Activated T-cell treated with anti-CD3 and anti-CD28 coated beads, Interleukin-2, amount 50 U/mL, for 24 hours (primary cell): Measurements from ENCODE around the gene CTNNA3.
"Not testable (repeated sequence)": the region's sequence is repeated elsewhere in the genome, so short reads cannot be mapped to it uniquely, and the experiment has no call there.

Experiments used
- DNase-seq: peaks from one replicate; pipeline ENCODE4 v3.0.0-alpha.2; 2020
- H3K27ac Mint-ChIP-seq: 2 replicates; pipeline ENCODE4 v1.8.0; 2020; ENCODE audit warnings: mild to moderate bottlenecking, mixed read lengths
- H3K27me3 Mint-ChIP-seq: 2 replicates; pipeline ENCODE4 v1.8.0; 2020; ENCODE audit warnings: mixed read lengths
- H3K36me3 Mint-ChIP-seq: 2 replicates; pipeline ENCODE4 v1.8.0; 2020; ENCODE audit warnings: low read depth, mixed read lengths
- H3K4me1 Mint-ChIP-seq: 2 replicates; pipeline ENCODE4 v1.8.0; 2020; ENCODE audit warnings: low read depth, mixed read lengths
- H3K4me3 Mint-ChIP-seq: 2 replicates; pipeline ENCODE4 v1.8.0; 2020; ENCODE audit warnings: mild to moderate bottlenecking, moderate library complexity, mixed read lengths
- H3K9me3 Mint-ChIP-seq: 2 replicates; pipeline ENCODE4 v1.8.0; 2020; ENCODE audit warnings: mixed read lengths

CTNNA3 gene

GRCh38 chr10:67476201-67476600 lies 219.8 kb downstream of the CTNNA3 start:
- DNase-seq, result no peak
- Mint-ChIP-seq H3K4me1 (peaks cover 2% of the 10 kb centered on the region), H3K4me3 (no peak overlapping the region), H3K27ac (no peak overlapping the region), H3K36me3 (no peaks in the 10 kb centered on the region), H3K27me3 (peaks cover 6% of the 10 kb centered on the region), H3K9me3 (peaks cover 30% of the 10 kb centered on the region)

DNA sequence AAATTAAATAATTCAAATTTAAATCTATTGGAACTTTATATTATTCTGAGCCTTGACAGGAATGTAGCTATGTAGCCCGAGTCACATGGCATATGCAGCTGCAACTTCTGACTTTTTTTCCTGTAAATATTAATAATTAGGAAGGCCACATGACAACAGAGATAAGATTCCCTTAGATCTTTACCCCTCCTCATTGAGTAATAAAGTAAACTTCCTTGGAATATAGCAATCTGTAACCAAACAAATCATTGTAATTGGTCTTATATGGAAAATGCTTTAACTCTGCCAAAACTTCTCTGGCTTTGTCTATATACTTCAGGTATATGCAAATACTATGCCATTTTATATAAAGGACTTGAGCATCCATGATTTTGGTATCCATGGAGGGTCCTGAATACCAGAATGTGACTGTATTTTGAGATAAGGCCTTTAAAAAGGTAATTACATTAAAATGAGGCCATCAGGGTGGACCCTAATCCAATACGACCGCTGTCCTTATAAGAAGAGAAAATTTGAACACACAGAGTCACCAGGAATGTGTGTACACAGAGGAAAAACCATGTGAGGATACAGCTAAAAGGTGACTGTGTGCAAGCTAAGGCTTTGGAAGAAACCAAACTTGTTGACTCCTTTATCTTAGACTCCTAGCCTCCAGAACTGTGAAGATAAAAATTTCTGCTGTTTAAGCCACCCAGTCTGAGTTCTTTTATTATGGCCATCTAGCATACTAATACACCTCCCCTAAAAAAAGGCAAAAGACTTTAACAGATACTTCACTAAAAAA lies 222.0 kb downstream of the CTNNA3 start:
- Mint-ChIP-seq H3K4me3 (no peak overlapping the region), H3K4me1 (peaks cover 2% of the 10 kb centered on the region), H3K27ac (no peak overlapping the region), H3K36me3 (no peaks in the 10 kb centered on the region), H3K9me3 (peaks cover 23% of the 10 kb centered on the region), H3K27me3 (peaks cover 12% of the 10 kb centered on the region)
- DNase-seq, result no peak

DNA sequence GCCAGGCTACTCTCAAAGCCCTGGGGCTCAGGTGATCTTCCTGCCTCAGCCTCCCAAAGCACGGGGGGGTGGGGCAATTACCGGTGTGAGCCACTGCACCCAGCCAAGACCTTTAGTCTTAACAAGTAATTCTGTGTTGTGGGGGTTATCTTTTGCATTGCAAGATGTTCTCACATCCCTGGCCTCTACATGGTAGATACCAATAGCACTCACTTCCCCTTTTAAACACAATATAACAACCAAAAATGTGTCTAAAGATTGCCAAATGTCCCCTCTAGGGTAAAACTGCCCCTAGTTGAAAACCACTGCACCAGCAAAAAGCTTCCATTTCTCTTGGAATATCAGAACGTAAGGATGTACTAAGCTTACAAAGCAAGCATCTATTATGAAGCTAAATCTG lies 225.0 kb downstream of the CTNNA3 start:
- Mint-ChIP-seq H3K27me3 (peaks cover 15% of the 10 kb centered on the region), H3K4me3 (no peak overlapping the region), H3K27ac (no peak overlapping the region), H3K4me1 (peaks cover 2% of the 10 kb centered on the region), H3K9me3 (peaks cover 2% of the 10 kb centered on the region), H3K36me3 (no peaks in the 10 kb centered on the region)
- DNase-seq, result no peak

DNA sequence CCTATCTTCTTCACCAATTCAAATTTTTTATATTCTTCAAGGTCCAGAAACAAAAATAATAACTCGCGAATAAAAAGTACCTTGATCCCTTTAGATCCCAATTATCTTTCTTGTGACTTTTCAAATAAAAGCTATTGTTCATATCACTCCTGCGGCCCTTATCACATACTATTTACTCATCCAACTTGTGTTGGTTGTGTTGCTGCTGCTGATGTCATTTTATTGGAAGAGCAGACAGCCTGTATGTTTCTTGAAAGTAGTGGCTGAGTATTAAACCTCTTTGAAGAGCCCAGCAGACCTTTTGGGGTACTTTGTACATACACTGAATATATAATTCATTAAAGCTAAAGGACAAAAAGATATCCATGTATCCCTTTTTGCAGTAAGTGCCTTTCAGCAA lies 231.7 kb downstream of the CTNNA3 start:
- Mint-ChIP-seq H3K4me1 (no peaks in the 10 kb centered on the region), H3K27me3 (peaks cover 10% of the 10 kb centered on the region), H3K9me3 (no peaks in the 10 kb centered on the region), H3K4me3 (no peak overlapping the region), H3K36me3 (no peaks in the 10 kb centered on the region), H3K27ac (no peak overlapping the region)
- DNase-seq, result no peak

- Mint-ChIP-seq H3K4me3 (no peak overlapping the region), H3K9me3 (peaks cover 7% of the 10 kb centered on the region), H3K4me1 (no peaks in the 10 kb centered on the region), H3K36me3 (no peaks in the 10 kb centered on the region), H3K27me3 (no peaks in the 10 kb centered on the region), H3K27ac (no peak overlapping the region)
- DNase-seq, result no peak
These were observed 243.1 kb downstream of the CTNNA3 start for GRCh38 chr10:67452892-67453291.

DNA sequence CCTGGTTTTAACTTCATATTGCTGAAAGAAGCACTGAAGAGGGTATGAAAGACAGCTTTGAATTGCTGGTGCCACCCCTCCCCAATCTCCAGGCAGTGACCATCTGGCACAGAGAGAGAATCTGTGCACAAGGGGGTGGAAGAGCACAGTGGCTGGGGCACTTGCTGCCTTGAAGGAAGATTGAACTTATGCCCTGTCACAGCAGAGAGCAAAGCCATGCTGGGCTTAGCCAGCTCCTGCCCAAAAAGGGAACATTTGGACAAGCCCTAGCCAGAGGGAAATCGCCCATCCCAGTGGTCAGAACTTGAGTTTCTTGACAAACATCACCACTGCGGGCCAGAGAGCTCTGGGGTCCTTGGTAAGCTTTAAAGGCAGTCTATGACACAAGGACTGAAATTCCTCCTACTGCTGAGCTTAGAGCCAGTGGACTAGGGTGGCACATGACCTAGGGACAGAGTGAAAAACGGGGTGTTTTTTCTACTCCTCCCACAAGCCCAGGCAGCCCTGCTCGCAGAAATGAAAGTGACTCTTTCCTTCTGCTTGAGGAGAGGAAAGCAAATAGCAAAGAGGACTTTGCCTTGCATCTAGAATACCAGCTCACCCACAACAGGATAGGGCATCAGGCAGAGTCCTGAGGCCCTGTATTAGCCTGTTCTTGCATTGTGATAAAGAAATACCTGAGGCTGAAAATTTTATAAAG lies 257.2 kb downstream of the CTNNA3 start:
- Mint-ChIP-seq H3K4me1 (no peaks in the 10 kb centered on the region), H3K9me3 (peaks cover 26% of the 10 kb centered on the region), H3K27me3 (peaks cover 12% of the 10 kb centered on the region), H3K4me3 (no peak overlapping the region), H3K36me3 (no peaks in the 10 kb centered on the region), H3K27ac (no peak overlapping the region)
- DNase-seq, result no peak

DNA sequence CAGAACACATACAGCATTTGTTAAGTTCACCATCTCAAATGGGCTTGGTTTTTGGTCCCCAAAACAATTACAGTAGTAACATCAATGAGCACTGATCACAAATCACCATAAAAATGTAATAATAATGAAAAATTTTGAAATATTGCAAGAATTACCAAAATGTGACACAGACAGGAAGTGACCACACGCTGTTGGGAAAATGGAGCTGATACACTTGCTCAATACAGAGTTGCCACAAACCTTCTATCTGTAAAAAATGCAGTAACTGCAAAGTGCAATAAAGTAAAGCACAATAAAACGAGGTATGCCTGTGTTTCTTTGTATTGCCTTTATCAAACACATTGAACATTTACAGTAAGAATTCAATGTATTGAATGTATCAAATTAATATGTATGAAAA lies 262.7 kb downstream of the CTNNA3 start:
- peaks cover 5% of the 10 kb centered on the region for H3K9me3 Mint-ChIP-seq
- H3K4me3 Mint-ChIP-seq, result no peak overlapping the region
- no peaks in the 10 kb centered on the region for H3K36me3 Mint-ChIP-seq
- H3K4me1 Mint-ChIP-seq, result no peaks in the 10 kb centered on the region
- H3K27me3 Mint-ChIP-seq, result peaks cover 12% of the 10 kb centered on the region
- no peak for DNase-seq
- no peak overlapping the region for H3K27ac Mint-ChIP-seq

GRCh38 chr10:67402620-67403019 lies 293.4 kb downstream of the CTNNA3 start:
- H3K4me1 Mint-ChIP-seq, result no peaks in the 10 kb centered on the region
- H3K36me3 Mint-ChIP-seq, result no peaks in the 10 kb centered on the region
- DNase-seq, result no peak
- no peak overlapping the region for H3K27ac Mint-ChIP-seq
- no peak overlapping the region for H3K4me3 Mint-ChIP-seq
- peaks cover 9% of the 10 kb centered on the region for H3K9me3 Mint-ChIP-seq
- H3K27me3 Mint-ChIP-seq, result no peaks in the 10 kb centered on the region

DNA sequence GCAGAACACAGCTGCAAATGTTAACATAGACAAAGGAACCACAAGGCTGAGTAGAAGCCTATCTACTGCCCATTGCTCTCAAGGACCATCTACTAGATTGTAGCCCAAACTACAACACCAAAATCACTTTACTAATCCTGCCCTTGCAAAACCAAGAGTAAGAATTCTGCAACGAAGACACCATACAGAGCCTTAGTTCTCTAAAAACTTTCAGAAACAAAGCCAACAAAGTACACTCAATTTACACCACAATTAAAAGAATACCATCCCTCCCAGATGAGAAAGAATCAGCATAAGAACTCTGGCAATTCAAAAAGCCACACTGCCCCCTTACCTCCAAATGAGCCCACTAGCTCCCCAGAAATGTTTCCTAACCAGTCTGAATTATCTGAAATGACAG lies 294.3 kb downstream of the CTNNA3 start:
- Mint-ChIP-seq H3K36me3 (no peaks in the 10 kb centered on the region), H3K9me3 (peaks cover 9% of the 10 kb centered on the region), H3K27me3 (no peaks in the 10 kb centered on the region), H3K4me3 (no peak overlapping the region), H3K27ac (no peak overlapping the region), H3K4me1 (no peaks in the 10 kb centered on the region)
- no peak for DNase-seq

DNA sequence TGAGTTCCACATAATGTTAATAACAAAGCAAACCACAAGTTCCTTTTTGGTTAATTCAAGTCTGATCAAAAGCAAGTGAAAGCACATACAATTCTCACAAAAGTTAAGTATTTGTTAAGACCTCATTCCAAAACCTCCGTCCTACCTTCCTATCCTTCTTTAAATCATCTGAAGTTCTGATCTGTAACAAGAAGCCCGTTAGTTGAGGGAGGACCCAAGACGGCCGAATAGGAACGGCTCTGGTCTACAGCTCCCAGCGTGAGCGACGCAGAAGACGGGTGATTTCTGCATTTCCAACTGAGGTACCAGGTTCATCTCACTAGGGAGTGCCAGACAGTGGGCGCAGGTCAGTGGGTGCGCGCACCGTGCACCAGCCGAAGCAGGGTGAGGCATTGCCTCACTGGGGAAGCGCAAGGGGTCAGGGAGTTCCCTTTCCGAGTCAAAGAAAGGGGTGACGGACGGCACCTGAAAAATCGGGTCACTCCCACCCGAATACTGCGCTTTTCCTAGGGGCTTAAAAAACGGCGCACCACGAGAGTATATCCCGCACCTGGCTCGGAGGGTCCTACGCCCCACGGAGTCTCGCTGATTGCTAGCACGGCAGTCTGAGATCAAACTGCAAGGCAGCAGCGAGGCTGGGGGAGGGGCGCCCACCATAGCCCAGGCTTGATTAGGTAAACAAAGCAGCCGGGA lies 309.0 kb downstream of the CTNNA3 start:
- not testable (repeated sequence) for H3K27ac Mint-ChIP-seq, H3K9me3 Mint-ChIP-seq, H3K4me1 Mint-ChIP-seq, H3K36me3 Mint-ChIP-seq, DNase-seq
- Mint-ChIP-seq H3K4me3 (peak overlapping the region; percentile 15), H3K27me3 (peaks cover 24% of the 10 kb centered on the region)

DNA sequence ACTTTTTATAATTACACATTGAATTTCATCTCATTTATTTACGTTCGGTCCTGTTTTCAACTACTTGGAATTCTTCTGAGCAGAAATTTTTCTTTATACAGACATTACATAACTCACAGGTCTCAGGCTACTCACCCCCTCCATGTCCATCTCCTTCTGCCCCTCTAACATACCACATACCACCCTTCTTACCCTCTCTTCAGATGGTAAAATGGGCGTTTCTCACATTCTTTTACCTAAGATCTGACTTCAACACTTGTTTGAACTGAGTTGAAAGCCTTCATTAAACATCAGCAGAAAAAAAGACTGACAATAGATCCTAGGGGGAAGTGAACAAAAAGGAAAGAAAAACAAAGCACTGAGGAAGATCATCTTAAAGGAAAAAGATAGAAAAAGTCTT lies 309.7 kb downstream of the CTNNA3 start:
- no peak overlapping the region for H3K4me3 Mint-ChIP-seq
- H3K27me3 Mint-ChIP-seq, result peaks cover 24% of the 10 kb centered on the region
- DNase-seq, result no peak

GRCh38 chr10:67385566-67385965 lies 310.4 kb downstream of the CTNNA3 start:
- no peak for DNase-seq
- H3K4me1 Mint-ChIP-seq, result peaks cover 9% of the 10 kb centered on the region
- no peak overlapping the region for H3K27ac Mint-ChIP-seq
- peaks cover 24% of the 10 kb centered on the region for H3K27me3 Mint-ChIP-seq
- H3K36me3 Mint-ChIP-seq, result no peaks in the 10 kb centered on the region
- H3K4me3 Mint-ChIP-seq, result no peak overlapping the region
- H3K9me3 Mint-ChIP-seq, result no peaks in the 10 kb centered on the region

More for the DNA sequence above, 309.7 kb downstream of the CTNNA3 start:
- no peaks in the 10 kb centered on the region for H3K9me3 Mint-ChIP-seq
- H3K36me3 Mint-ChIP-seq, result no peaks in the 10 kb centered on the region
- peaks cover 9% of the 10 kb centered on the region for H3K4me1 Mint-ChIP-seq
- H3K27ac Mint-ChIP-seq, result no peak overlapping the region

DNA sequence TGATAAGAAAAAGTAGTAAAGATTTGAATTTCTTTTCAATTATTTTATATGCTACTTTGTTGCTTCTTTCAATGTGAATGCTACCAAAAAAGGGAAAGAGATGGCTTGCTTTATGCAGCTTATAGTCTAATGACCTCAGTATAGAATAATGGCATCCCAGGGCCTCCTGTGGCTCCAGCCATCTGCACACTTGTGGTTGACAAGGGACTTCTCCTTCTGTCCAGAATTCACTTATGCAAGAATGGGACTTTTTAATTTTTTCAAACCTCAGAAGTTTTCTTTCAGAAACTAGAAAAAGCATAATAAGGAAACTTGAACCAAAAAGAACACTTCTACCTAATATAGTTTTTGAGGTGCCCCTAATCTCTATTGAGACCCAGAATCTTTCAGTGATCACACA lies 310.9 kb downstream of the CTNNA3 start:
- Mint-ChIP-seq H3K36me3 (no peaks in the 10 kb centered on the region), H3K4me1 (peaks cover 9% of the 10 kb centered on the region), H3K27ac (no peak overlapping the region), H3K4me3 (no peak overlapping the region), H3K9me3 (no peaks in the 10 kb centered on the region), H3K27me3 (peaks cover 24% of the 10 kb centered on the region)
- no peak for DNase-seq

- Mint-ChIP-seq H3K27ac (no peak overlapping the region), H3K9me3 (no peaks in the 10 kb centered on the region), H3K27me3 (no peaks in the 10 kb centered on the region), H3K4me3 (no peak overlapping the region), H3K4me1 (no peaks in the 10 kb centered on the region), H3K36me3 (no peaks in the 10 kb centered on the region)
- DNase-seq, result no peak
These were observed 364.7 kb downstream of the CTNNA3 start for GRCh38 chr10:67331121-67331910.
